Stimulated activated CD4-positive, alpha-beta T cell treated with anti-CD3 and anti-CD28 coated beads, Interleukin-15, amount 100 ng/mL, for 1 hour (primary cell): ENCODE data around the gene TMEM135.
"Not testable (repeated sequence)": the region's sequence is repeated elsewhere in the genome, so short reads cannot be mapped to it uniquely, and the experiment has no call there.

Experiments used
- DNase-seq, 2 donors: peaks; one replicate each; pipeline ENCODE4 v3.0.0-alpha.2; 2020; ENCODE audit warnings: low read depth in 1 of 2, low spot score in 1 of 2

Gene TMEM135

GRCh38 chr11:87076260-87076783, 38.6 kb downstream of the TMEM135 start:
- DNase-seq, result no peak

- DNase-seq, result no peak
Observed at GRCh38 chr11:87076874-87077429, 39.2 kb downstream of the TMEM135 start.

- no peak for DNase-seq
Observed at GRCh38 chr11:87081358-87081757, 43.6 kb downstream of the TMEM135 start.

- no peak for DNase-seq
Observed at GRCh38 chr11:87082590-87082989, 44.9 kb downstream of the TMEM135 start.

GRCh38 chr11:87083029-87083428, 45.3 kb downstream of the TMEM135 start:
- no peak for DNase-seq

GRCh38 chr11:87092159-87092558, 54.4 kb downstream of the TMEM135 start:
- no peak for DNase-seq

- no peak for DNase-seq
Observed at GRCh38 chr11:87092567-87092966, 54.8 kb downstream of the TMEM135 start.

- no peak for DNase-seq
Observed at GRCh38 chr11:87097582-87097981, 59.8 kb downstream of the TMEM135 start.

GRCh38 chr11:87101956-87102580, 64.3 kb downstream of the TMEM135 start:
- no peak for DNase-seq

- DNase-seq, result not testable (repeated sequence)
Observed at GRCh38 chr11:87105826-87106225, 68.1 kb downstream of the TMEM135 start.

GRCh38 chr11:87107379-87107778, 69.6 kb downstream of the TMEM135 start:
- DNase-seq, result not testable (repeated sequence)

GRCh38 chr11:87110443-87111131, 72.9 kb downstream of the TMEM135 start:
- no peak for DNase-seq

GRCh38 chr11:87114093-87114492, 76.4 kb downstream of the TMEM135 start:
- DNase-seq, result no peak

- DNase-seq, result no peak
Observed at GRCh38 chr11:87116185-87116584, 78.5 kb downstream of the TMEM135 start.

GRCh38 chr11:87120937-87121336, 83.2 kb downstream of the TMEM135 start:
- DNase-seq, result no peak

- no peak for DNase-seq
Observed at GRCh38 chr11:87122852-87123251, 85.1 kb downstream of the TMEM135 start.

- no peak for DNase-seq
Observed at GRCh38 chr11:87125257-87125656, 87.5 kb downstream of the TMEM135 start.

GRCh38 chr11:87127101-87127500, 89.4 kb downstream of the TMEM135 start:
- DNase-seq, result no peak

GRCh38 chr11:87128372-87128771, 90.6 kb downstream of the TMEM135 start:
- DNase-seq, result no peak

GRCh38 chr11:87134524-87135106, 96.9 kb downstream of the TMEM135 start:
- no peak for DNase-seq

- no peak for DNase-seq
Observed at GRCh38 chr11:87136236-87136635, 98.5 kb downstream of the TMEM135 start.

- no peak for DNase-seq
Observed at GRCh38 chr11:87137711-87138110, 100.0 kb downstream of the TMEM135 start.
